Peyer's patch (tissue), 4 donors: ENCODE data around the gene G2E3.
"Not testable (repeated sequence)": the region's sequence is repeated elsewhere in the genome, so short reads cannot be mapped to it uniquely, and the experiment has no call there.

Experiments
- POLR2A ChIP-seq, 2 donors: fragments of 450-650 bp; IDR thresholded peaks; one replicate each; pipeline ENCODE4 v1.5.1; 2017; ENCODE audit warnings: antibody characterized with exemption in 2 of 2, mild to moderate bottlenecking in 2 of 2, moderate library complexity in 2 of 2
- TF ChIP-seq, protein P1 (sequence below), 6 experiments: fragments of 450-650 bp in 4 of 6; fragments of 200-600 bp in 2 of 6; sonication (generic) in 1 of 6; IDR thresholded peaks; one replicate each; pipeline ENCODE4 v1.5.1; 2017 to 2019; ENCODE audit warnings: antibody characterized with exemption in 6 of 6, mild to moderate bottlenecking in 3 of 6, moderate library complexity in 1 of 6

DNA sequence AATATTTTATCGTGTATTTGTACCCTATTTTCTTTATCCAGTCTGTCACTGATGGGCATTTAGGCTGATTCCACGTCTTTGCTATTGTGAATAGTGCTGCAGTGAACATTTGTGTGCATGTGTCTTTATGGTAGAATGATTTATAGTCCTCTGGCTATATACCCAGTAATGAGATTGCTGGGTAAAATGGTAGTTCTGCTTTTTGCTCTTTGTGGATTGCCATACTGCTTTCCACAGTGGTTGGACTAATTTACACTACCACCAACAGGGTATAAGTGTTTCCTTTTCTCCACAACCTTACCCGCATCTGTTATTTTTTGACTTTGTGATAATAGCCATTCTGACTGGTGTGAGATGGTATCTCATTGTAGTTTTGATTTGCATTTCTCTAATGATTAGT is 15.8 kb downstream of the G2E3 start:
- TF ChIP-seq, protein P1, sequence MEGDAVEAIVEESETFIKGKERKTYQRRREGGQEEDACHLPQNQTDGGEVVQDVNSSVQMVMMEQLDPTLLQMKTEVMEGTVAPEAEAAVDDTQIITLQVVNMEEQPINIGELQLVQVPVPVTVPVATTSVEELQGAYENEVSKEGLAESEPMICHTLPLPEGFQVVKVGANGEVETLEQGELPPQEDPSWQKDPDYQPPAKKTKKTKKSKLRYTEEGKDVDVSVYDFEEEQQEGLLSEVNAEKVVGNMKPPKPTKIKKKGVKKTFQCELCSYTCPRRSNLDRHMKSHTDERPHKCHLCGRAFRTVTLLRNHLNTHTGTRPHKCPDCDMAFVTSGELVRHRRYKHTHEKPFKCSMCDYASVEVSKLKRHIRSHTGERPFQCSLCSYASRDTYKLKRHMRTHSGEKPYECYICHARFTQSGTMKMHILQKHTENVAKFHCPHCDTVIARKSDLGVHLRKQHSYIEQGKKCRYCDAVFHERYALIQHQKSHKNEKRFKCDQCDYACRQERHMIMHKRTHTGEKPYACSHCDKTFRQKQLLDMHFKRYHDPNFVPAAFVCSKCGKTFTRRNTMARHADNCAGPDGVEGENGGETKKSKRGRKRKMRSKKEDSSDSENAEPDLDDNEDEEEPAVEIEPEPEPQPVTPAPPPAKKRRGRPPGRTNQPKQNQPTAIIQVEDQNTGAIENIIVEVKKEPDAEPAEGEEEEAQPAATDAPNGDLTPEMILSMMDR (IDR thresholded peaks at IDR 0.05) = not testable (repeated sequence)
- TF ChIP-seq POLR2A (IDR thresholded peaks at IDR 0.05) = not testable (repeated sequence)
